Stimulated activated CD4-positive, alpha-beta T cell treated with anti-CD3 and anti-CD28 coated beads, Interleukin-4, amount 100 ng/mL, for 1 hour (primary cell): ENCODE data around the gene TXNRD2.

Experiments
- DNase-seq: peaks from one replicate; pipeline ENCODE4 v3.0.0-alpha.2; 2020

Gene TXNRD2

GRCh38 chr22:19873960-19874306 is 67.7 kb downstream of the TXNRD2 start:
- DNase-seq: peak; percentile 0

GRCh38 chr22:19873138-19873959 is 68.3 kb downstream of the TXNRD2 start:
- peak; percentile 1 for DNase-seq

- no peak for DNase-seq
Observed at GRCh38 chr22:19872779-19873137, 68.9 kb downstream of the TXNRD2 start.

GRCh38 chr22:19871845-19872778 is 69.5 kb downstream of the TXNRD2 start:
- no peak for DNase-seq

- peak; percentile 0 for DNase-seq
Observed at GRCh38 chr22:19871023-19871844, 70.4 kb downstream of the TXNRD2 start.

GRCh38 chr22:19870153-19871022 is 71.2 kb downstream of the TXNRD2 start:
- DNase-seq: peak; percentile 0

GRCh38 chr22:19869497-19870152 is 72.0 kb downstream of the TXNRD2 start:
- no peak for DNase-seq

GRCh38 chr22:19868773-19869471 is 72.7 kb downstream of the TXNRD2 start:
- DNase-seq: peak; percentile 1

GRCh38 chr22:19868333-19868732 is 73.3 kb downstream of the TXNRD2 start:
- DNase-seq: no peak

GRCh38 chr22:19867617-19868016 is 74.0 kb downstream of the TXNRD2 start:
- no peak for DNase-seq

- no peak for DNase-seq
Observed at GRCh38 chr22:19866665-19867009, 75.0 kb downstream of the TXNRD2 start.

GRCh38 chr22:19865141-19865829 is 76.3 kb downstream of the TXNRD2 start:
- no peak for DNase-seq

- no peak for DNase-seq
Observed at GRCh38 chr22:19864538-19865106, 77.0 kb downstream of the TXNRD2 start.

GRCh38 chr22:19863571-19863970 is 78.0 kb downstream of the TXNRD2 start:
- DNase-seq: no peak

- DNase-seq: no peak
Observed at GRCh38 chr22:19862619-19863246, 78.9 kb downstream of the TXNRD2 start.

GRCh38 chr22:19859861-19860510 is 81.6 kb downstream of the TXNRD2 start:
- DNase-seq: no peak

GRCh38 chr22:19857382-19857781 is 84.2 kb downstream of the TXNRD2 start:
- no peak for DNase-seq

GRCh38 chr22:19855504-19856409 is 85.9 kb downstream of the TXNRD2 start:
- peak; percentile 57 for DNase-seq
